GM21717 (cell line): ENCODE results near the gene MAGT1.
"Not testable (repeated sequence)": the region's sequence is repeated elsewhere in the genome, so short reads cannot be mapped to it uniquely, and the experiment has no call there.

Source experiments
- ATAC-seq: cut with Tn5 transposase; IDR thresholded peaks from one replicate; pipeline ENCODE4 v1.9.1; 2021; ENCODE audit warnings: mild to moderate bottlenecking, moderate library complexity; ENCODE audit not compliant: unreplicated experiment

MAGT1 gene

GRCh38 chrX:77894921-77895886 lies at the start of gene MAGT1:
TSS of gene MAGT1 (minus strand) at chrX:77895435. CDS start at chrX:77895410, 25 bp downstream.
- peak; percentile 91 for ATAC-seq

GRCh38 chrX:77945031-77945430 lies 49.8 kb upstream of the MAGT1 start:
- not testable (repeated sequence) for ATAC-seq

- ATAC-seq = no peak
These were observed 42.9 kb upstream of the MAGT1 start for GRCh38 chrX:77938083-77938680.

GRCh38 chrX:77937291-77937690 lies 42.1 kb upstream of the MAGT1 start:
- no peak for ATAC-seq

- no peak for ATAC-seq
These were observed 41.1 kb upstream of the MAGT1 start for GRCh38 chrX:77936299-77936698.

GRCh38 chrX:77935886-77936285 lies 40.7 kb upstream of the MAGT1 start:
- ATAC-seq = no peak

- no peak for ATAC-seq
These were observed 35.3 kb upstream of the MAGT1 start for GRCh38 chrX:77930581-77930980.

- ATAC-seq = peak; percentile 62
These were observed 30.5 kb upstream of the MAGT1 start for GRCh38 chrX:77925764-77926163.

GRCh38 chrX:77924320-77924859 lies 29.2 kb upstream of the MAGT1 start:
- ATAC-seq = no peak

- no peak for ATAC-seq
These were observed 27.6 kb upstream of the MAGT1 start for GRCh38 chrX:77922787-77923186.

GRCh38 chrX:77919370-77919769 lies 24.1 kb upstream of the MAGT1 start:
- ATAC-seq = not testable (repeated sequence)

GRCh38 chrX:77918568-77918967 lies 23.3 kb upstream of the MAGT1 start:
- no peak for ATAC-seq

- peak; percentile 70 for ATAC-seq
These were observed 22.2 kb upstream of the MAGT1 start for GRCh38 chrX:77917294-77917933.

GRCh38 chrX:77910108-77910840 lies 15.0 kb upstream of the MAGT1 start, which contains the start of gene ATP7A:
TSS of gene ATP7A (plus strand) at chrX:77910693. CDS start at chrX:77971642, 60,949 bp downstream.
- peak; percentile 95 for ATAC-seq

- no peak for ATAC-seq
These were observed 6.3 kb upstream of the MAGT1 start for GRCh38 chrX:77901506-77901905.

- ATAC-seq = no peak
These were observed 5.5 kb upstream of the MAGT1 start for GRCh38 chrX:77900688-77901087.

GRCh38 chrX:77899081-77899828 lies 4.0 kb upstream of the MAGT1 start, which contains the start of gene COX7B:
TSS of gene COX7B (plus strand) at chrX:77899468. CDS start at chrX:77899554, 86 bp downstream.
- peak; percentile 58 for ATAC-seq

- ATAC-seq = no peak
These were observed 1.5 kb downstream of the MAGT1 start for GRCh38 chrX:77893713-77894112.

- ATAC-seq = no peak
These were observed 2.3 kb downstream of the MAGT1 start for GRCh38 chrX:77892887-77893286.

- not testable (repeated sequence) for ATAC-seq
These were observed 13.8 kb downstream of the MAGT1 start for GRCh38 chrX:77881418-77881817.
